Fibroblast of villous mesenchyme (primary cell): Measurements from ENCODE around the gene FGF12. TPM values are rescaled to one million over a fixed set of nuclear protein-coding genes. Genes with fewer than 3 reads are reported as not detected.

ENCODE experiments used
- DNase-seq: peaks from one replicate; pipeline ENCODE4 v3.0.0-alpha.2; 2010; ENCODE audit warnings: low read depth
- H3K4me3 ChIP-seq: 2 replicates; pipeline ENCODE4 v1.5.1; 2011; ENCODE audit warnings: low read depth, mild to moderate bottlenecking, low read length
- CTCF ChIP-seq: IDR thresholded peaks from 2 replicates; pipeline ENCODE4 v1.5.1; 2012; ENCODE audit warnings: low read depth, mild to moderate bottlenecking, low read length; ENCODE audit not compliant: insufficient read depth
- total RNA-seq: library from RNA; depleted of rRNA; stranded (reverse); fragments of >200 nt; gene quantifications from 2 replicates; pipeline ENCODE4 v1.2.3, GENCODE V29; 2012

The FGF12 gene
- total RNA-seq, 1 donor = under 0.01 TPM

GRCh38 chr3:192553707-192554106 is 173.6 kb downstream of the FGF12 start:
- no peak for DNase-seq
- no peak overlapping the region for H3K4me3 ChIP-seq
- TF ChIP-seq CTCF = no peak

GRCh38 chr3:192550356-192550755 is 177.0 kb downstream of the FGF12 start:
- DNase-seq = no peak
- TF ChIP-seq CTCF = no peak
- no peak overlapping the region for H3K4me3 ChIP-seq

GRCh38 chr3:192545333-192545732 is 182.0 kb downstream of the FGF12 start:
- no peak for TF ChIP-seq CTCF
- no peak overlapping the region for H3K4me3 ChIP-seq
- no peak for DNase-seq

- TF ChIP-seq CTCF = no peak
- no peak for DNase-seq
- no peak overlapping the region for H3K4me3 ChIP-seq
These were observed 184.2 kb downstream of the FGF12 start for GRCh38 chr3:192543163-192543562.

GRCh38 chr3:192516820-192517219 is 210.5 kb downstream of the FGF12 start:
- TF ChIP-seq CTCF = no peak
- no peak for DNase-seq
- H3K4me3 ChIP-seq = no peak overlapping the region

GRCh38 chr3:192515664-192516045 is 211.7 kb downstream of the FGF12 start:
- no peak for TF ChIP-seq CTCF
- DNase-seq = no peak
- no peak overlapping the region for H3K4me3 ChIP-seq
